MG63 (cell line): ENCODE data around the gene GAB1. TPM values are rescaled to one million over a fixed set of nuclear protein-coding genes. Genes with fewer than 3 reads are reported as not detected.

Source experiments
- DNase-seq: peaks from one replicate; pipeline ENCODE4 v3.0.0-alpha.2; 2020
- H3K27me3 ChIP-seq: fragments of 250-450 bp; sonication (Bioruptor Pico); 2 replicates; pipeline ENCODE4 v1.5.1; 2020; ENCODE audit warnings: mild to moderate bottlenecking, moderate library complexity
- H3K36me3 ChIP-seq: fragments of 250-450 bp; sonication (Bioruptor Pico); 2 replicates; pipeline ENCODE4 v1.5.1; 2020; ENCODE audit warnings: mild to moderate bottlenecking, moderate library complexity
- H3K4me3 ChIP-seq: fragments of 250-450 bp; sonication (Bioruptor Pico); 2 replicates; pipeline ENCODE4 v1.5.1; 2020; ENCODE audit warnings: mild to moderate bottlenecking, moderate library complexity
- H3K9me3 ChIP-seq: fragments of 250-450 bp; sonication (Bioruptor Pico); 2 replicates; pipeline ENCODE4 v1.5.1; 2020; ENCODE audit warnings: mild to moderate bottlenecking, moderate library complexity
- total RNA-seq: library from RNA; depleted of rRNA; stranded (reverse); fragments of >200 nt; shearing (Covaris generic); gene quantifications from 2 replicates; pipeline ENCODE4 v1.2.3, GENCODE V29; 2014; ENCODE audit warnings: low replicate concordance

Gene GAB1
- total RNA-seq, 1 experiment from 2014 or later = 3.4 TPM

GRCh38 chr4:143394739-143395453 is 58.2 kb downstream of the GAB1 start:
- Histone ChIP-seq H3K36me3 (no peaks in the 10 kb centered on the region), H3K9me3 (no peaks in the 10 kb centered on the region), H3K4me3 (no peak overlapping the region), H3K27me3 (no peaks in the 10 kb centered on the region)
- no peak for DNase-seq

DNA sequence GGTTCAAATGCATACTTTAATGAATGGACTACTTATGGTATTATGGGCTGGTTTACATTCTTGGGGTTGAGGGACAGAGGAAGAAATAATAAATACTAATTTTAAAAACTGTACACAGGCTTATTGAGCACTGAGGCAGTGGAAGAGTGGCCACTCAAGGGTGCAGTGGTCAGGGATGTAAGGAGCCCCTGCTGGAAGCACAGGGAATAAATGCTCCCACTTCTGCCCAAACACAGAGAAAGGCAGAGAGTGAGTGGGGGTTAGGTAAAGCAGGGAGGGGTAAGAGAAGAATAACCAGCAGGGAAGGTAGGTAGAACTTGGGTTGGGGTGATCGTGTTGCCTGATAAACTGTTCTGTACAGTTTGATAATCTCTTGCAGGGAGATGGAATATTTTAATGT is 60.0 kb downstream of the GAB1 start:
- no peaks in the 10 kb centered on the region for H3K27me3 ChIP-seq
- no peaks in the 10 kb centered on the region for H3K9me3 ChIP-seq
- no peak overlapping the region for H3K4me3 ChIP-seq
- no peak for DNase-seq
- no peaks in the 10 kb centered on the region for H3K36me3 ChIP-seq

DNA sequence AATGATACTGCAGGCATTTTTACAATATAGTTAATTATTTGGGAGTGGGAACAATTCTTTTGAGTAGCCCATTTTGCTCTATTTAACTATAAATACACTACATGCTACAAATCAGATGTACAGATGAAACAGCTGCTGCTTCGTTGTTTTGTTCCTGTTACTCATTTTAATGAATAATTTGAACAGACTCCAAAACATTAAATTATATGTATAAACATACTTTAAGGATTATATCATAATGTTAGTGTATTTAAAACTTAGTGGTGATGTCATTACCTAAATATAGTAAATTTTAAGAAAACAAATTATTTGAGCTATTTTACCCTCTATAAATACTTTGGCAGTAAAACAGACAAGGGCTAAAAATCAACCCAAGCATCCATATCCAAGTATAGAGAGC is 60.7 kb downstream of the GAB1 start:
- Histone ChIP-seq H3K9me3 (no peaks in the 10 kb centered on the region), H3K4me3 (no peak overlapping the region), H3K36me3 (no peaks in the 10 kb centered on the region), H3K27me3 (no peaks in the 10 kb centered on the region)
- DNase-seq = no peak

- DNase-seq = no peak
- Histone ChIP-seq H3K4me3 (no peak overlapping the region), H3K36me3 (no peaks in the 10 kb centered on the region), H3K27me3 (no peaks in the 10 kb centered on the region), H3K9me3 (no peaks in the 10 kb centered on the region)
Measured at GRCh38 chr4:143397887-143398286, 61.2 kb downstream of the GAB1 start.

- DNase-seq = no peak
- no peaks in the 10 kb centered on the region for H3K27me3 ChIP-seq
- H3K9me3 ChIP-seq = no peaks in the 10 kb centered on the region
- no peaks in the 10 kb centered on the region for H3K36me3 ChIP-seq
- no peak overlapping the region for H3K4me3 ChIP-seq
Measured at GRCh38 chr4:143399113-143399949, 62.7 kb downstream of the GAB1 start.

DNA sequence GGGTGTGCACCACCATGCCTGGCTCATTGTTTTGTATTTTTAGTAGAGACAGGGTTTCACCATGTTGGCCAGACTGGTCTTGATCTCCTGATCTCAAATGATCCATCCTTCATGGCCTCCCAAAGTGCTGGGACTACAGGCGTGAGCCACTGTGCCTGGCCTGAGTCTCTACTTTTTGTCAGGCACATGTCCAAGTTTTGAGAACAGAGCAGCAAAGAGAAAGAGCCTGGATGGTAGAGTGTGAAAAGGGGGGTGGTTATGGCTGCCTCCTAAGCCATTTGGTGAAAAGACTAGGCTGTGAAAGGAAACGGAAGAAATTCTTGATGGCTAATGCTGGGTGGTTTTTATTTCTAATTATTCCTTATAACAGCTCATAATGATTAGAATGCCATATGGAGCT is 63.4 kb downstream of the GAB1 start:
- no peak for DNase-seq
- Histone ChIP-seq H3K9me3 (no peaks in the 10 kb centered on the region), H3K27me3 (no peaks in the 10 kb centered on the region), H3K4me3 (no peak overlapping the region), H3K36me3 (no peaks in the 10 kb centered on the region)

- DNase-seq = no peak
- Histone ChIP-seq H3K27me3 (no peaks in the 10 kb centered on the region), H3K9me3 (no peaks in the 10 kb centered on the region), H3K36me3 (no peaks in the 10 kb centered on the region), H3K4me3 (no peak overlapping the region)
Measured at GRCh38 chr4:143402776-143403552, 66.3 kb downstream of the GAB1 start.

DNA sequence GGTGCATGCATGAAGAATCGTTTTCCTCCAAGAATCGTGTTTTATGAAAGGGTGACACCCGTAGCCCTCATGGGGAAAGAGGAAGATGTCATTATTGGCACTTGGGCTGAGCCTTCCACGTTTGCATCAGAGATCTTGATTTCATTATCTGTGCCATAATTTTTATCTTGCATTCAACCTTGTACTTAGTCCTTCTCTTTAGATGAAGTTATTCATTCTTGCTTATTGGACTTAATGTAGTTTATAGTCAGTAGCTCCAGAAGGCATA is 66.8 kb downstream of the GAB1 start:
- no peaks in the 10 kb centered on the region for H3K9me3 ChIP-seq
- H3K27me3 ChIP-seq = no peaks in the 10 kb centered on the region
- no peaks in the 10 kb centered on the region for H3K36me3 ChIP-seq
- H3K4me3 ChIP-seq = no peak overlapping the region
- no peak for DNase-seq

DNA sequence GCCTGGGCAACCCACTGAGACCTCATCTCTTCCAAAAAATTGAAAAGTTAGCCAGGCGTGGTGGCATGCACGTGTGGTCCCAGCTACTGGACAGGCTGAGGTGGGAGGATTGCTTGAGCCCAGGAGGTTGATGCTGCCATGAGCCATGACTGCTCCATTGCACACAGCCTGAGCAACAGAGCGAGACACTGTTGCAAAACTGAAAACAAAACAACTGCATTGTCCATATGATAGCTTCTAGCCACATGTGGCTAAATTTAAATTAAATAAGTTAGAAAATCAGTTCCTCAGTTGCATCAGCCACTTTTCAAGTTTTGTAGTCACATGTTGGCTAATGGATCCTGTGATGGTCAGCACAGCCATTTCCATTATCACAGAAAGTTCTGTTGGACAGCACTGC is 67.9 kb downstream of the GAB1 start:
- no peak for DNase-seq
- Histone ChIP-seq H3K9me3 (no peaks in the 10 kb centered on the region), H3K4me3 (no peak overlapping the region), H3K27me3 (no peaks in the 10 kb centered on the region), H3K36me3 (no peaks in the 10 kb centered on the region)

GRCh38 chr4:143405075-143405730 is 68.5 kb downstream of the GAB1 start:
- Histone ChIP-seq H3K36me3 (no peaks in the 10 kb centered on the region), H3K9me3 (no peaks in the 10 kb centered on the region), H3K27me3 (no peaks in the 10 kb centered on the region), H3K4me3 (no peak overlapping the region)
- no peak for DNase-seq

GRCh38 chr4:143406523-143406922 is 69.8 kb downstream of the GAB1 start:
- DNase-seq = peak; percentile 28
- Histone ChIP-seq H3K27me3 (no peaks in the 10 kb centered on the region), H3K4me3 (no peak overlapping the region), H3K9me3 (no peaks in the 10 kb centered on the region), H3K36me3 (no peaks in the 10 kb centered on the region)

GRCh38 chr4:143407474-143407873 is 70.8 kb downstream of the GAB1 start:
- no peak for DNase-seq
- Histone ChIP-seq H3K4me3 (no peak overlapping the region), H3K9me3 (no peaks in the 10 kb centered on the region), H3K27me3 (no peaks in the 10 kb centered on the region), H3K36me3 (no peaks in the 10 kb centered on the region)

DNA sequence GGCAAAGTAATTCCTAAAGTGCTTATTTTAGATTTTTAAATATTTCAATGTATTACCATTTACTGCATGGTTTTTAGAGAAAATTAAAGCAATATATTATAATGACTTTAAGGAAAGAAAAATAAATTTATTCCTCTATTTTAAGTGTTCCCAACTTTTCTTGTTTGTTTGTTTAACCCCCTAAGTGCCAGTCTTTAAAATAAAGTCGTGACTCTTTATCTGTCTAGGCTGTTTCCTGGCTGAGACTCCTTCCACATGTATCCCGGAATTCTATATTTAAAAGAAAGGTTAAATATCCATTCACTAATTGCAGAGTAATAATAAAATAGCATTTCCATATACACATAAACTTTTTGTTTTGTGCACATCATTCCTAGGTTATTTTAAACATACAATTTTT is 71.2 kb downstream of the GAB1 start:
- Histone ChIP-seq H3K9me3 (no peaks in the 10 kb centered on the region), H3K27me3 (no peaks in the 10 kb centered on the region), H3K36me3 (no peaks in the 10 kb centered on the region), H3K4me3 (no peak overlapping the region)
- no peak for DNase-seq

- Histone ChIP-seq H3K36me3 (no peaks in the 10 kb centered on the region), H3K9me3 (no peaks in the 10 kb centered on the region), H3K4me3 (no peak overlapping the region), H3K27me3 (no peaks in the 10 kb centered on the region)
- DNase-seq = no peak
Measured at GRCh38 chr4:143410015-143410414, 73.3 kb downstream of the GAB1 start.

DNA sequence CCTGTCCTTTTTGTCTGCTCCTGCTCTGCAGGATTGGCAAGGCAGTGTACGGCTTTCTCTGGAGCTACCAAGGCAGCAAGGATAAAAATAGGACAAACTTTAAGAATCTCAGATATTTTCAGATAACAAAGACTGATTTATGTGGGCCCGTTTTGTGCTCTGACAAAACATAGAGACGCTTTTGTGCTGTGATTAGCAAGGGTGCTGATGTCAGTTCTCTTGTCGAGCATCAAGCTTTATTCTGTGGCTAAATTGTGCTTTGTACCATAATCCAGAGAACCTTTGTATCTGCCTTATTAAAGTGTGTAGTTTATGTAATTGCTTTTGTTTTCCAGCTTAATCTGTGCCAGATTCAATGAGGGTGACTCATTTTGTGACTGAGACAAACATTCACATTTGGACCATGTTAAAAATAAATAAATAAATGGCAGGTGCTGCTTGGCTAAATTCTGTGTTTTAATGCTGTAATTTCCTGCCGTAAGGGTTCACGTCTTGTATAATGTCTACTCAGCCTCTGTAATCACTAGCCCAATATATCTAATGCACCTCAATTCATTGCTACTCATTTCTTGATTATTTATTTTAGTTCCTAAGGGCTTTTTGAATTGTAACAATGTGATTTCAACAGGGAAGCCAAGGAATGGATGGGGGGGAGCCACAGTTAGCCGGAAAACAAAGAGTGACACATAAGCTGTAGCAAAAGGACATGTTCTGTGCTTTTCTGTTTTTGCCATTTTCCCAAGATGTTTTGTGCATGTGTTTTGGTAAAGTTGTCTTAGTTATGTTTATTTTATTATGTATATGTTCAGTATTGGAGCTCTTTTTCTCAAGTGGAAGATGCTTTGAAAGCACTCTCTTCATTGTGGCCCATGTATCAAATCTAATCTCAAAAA is 75.1 kb downstream of the GAB1 start:
- Histone ChIP-seq H3K36me3 (no peaks in the 10 kb centered on the region), H3K27me3 (no peaks in the 10 kb centered on the region), H3K4me3 (no peak overlapping the region), H3K9me3 (no peaks in the 10 kb centered on the region)
- DNase-seq = no peak

DNA sequence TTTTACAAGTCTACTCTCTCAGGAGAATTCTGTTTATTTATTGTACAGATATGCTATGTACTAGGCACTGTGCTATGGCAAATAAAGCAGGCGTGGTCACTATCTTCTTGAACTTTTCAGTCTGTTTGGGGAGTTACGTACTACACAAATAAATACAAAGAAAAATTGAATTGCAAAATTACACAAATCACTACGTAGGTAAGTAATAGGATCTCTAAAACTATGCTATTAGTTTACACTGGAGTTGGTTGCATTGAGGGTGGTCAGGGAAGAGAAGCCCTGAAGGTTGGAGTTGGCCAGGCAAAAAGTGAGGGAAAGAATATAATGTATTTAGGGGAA is 75.7 kb downstream of the GAB1 start:
- Histone ChIP-seq H3K27me3 (no peaks in the 10 kb centered on the region), H3K36me3 (no peaks in the 10 kb centered on the region), H3K9me3 (no peaks in the 10 kb centered on the region), H3K4me3 (no peak overlapping the region)
- no peak for DNase-seq
